HG02642 (cell line): ENCODE results near the gene KCNT1.
"Not testable (repeated sequence)": the region's sequence is repeated elsewhere in the genome, so short reads cannot be mapped to it uniquely, and the experiment has no call there.

ENCODE experiments used
- ATAC-seq: cut with Tn5 transposase; IDR thresholded peaks from one replicate; pipeline ENCODE4 v1.9.1; 2021; ENCODE audit warnings: mild to moderate bottlenecking; ENCODE audit not compliant: unreplicated experiment, poor library complexity

The KCNT1 gene

GRCh38 chr9:135701959-135702721 is at the start of gene KCNT1:
Gene KCNT1, plus strand, starts transcription at chr9:135702185. Its CDS starts 74 bp downstream, at chr9:135702259.
- no peak for ATAC-seq

GRCh38 chr9:135655317-135655716 is 46.7 kb upstream of the KCNT1 start:
- ATAC-seq, result no peak

GRCh38 chr9:135657416-135657815 is 44.6 kb upstream of the KCNT1 start:
- no peak for ATAC-seq

- no peak for ATAC-seq
These were observed 42.7 kb upstream of the KCNT1 start for GRCh38 chr9:135659252-135659651.

GRCh38 chr9:135660407-135660806 is 41.6 kb upstream of the KCNT1 start:
- no peak for ATAC-seq

- no peak for ATAC-seq
These were observed 40.0 kb upstream of the KCNT1 start for GRCh38 chr9:135661816-135662560.

- no peak for ATAC-seq
These were observed 39.1 kb upstream of the KCNT1 start, which contains the start of gene LCN9 for GRCh38 chr9:135662758-135663450. Gene LCN9, plus strand, starts transcription at chr9:135663309. Its CDS starts 13 bp downstream, at chr9:135663322.

GRCh38 chr9:135663451-135663770 is 38.6 kb upstream of the KCNT1 start:
- ATAC-seq, result no peak

- no peak for ATAC-seq
These were observed 38.1 kb upstream of the KCNT1 start for GRCh38 chr9:135663857-135664256.

- no peak for ATAC-seq
These were observed 37.7 kb upstream of the KCNT1 start for GRCh38 chr9:135664266-135664665.

GRCh38 chr9:135664801-135665794 is 36.9 kb upstream of the KCNT1 start:
- no peak for ATAC-seq

- no peak for ATAC-seq
These were observed 36.2 kb upstream of the KCNT1 start for GRCh38 chr9:135665795-135666189.

GRCh38 chr9:135666534-135667462 is 35.2 kb upstream of the KCNT1 start:
- ATAC-seq, result no peak

GRCh38 chr9:135667463-135668001 is 34.5 kb upstream of the KCNT1 start:
- ATAC-seq, result no peak

GRCh38 chr9:135669018-135669417 is 33.0 kb upstream of the KCNT1 start:
- ATAC-seq, result not testable (repeated sequence)

- ATAC-seq, result no peak
These were observed 32.2 kb upstream of the KCNT1 start for GRCh38 chr9:135669616-135670285.

GRCh38 chr9:135670721-135671590 is 31.0 kb upstream of the KCNT1 start:
- no peak for ATAC-seq
